CD14-positive monocyte (primary cell): Measurements from ENCODE around the gene PCDHB16. TPM values are rescaled to one million over a fixed set of nuclear protein-coding genes. Genes with fewer than 3 reads are reported as not detected.
"Not testable (repeated sequence)": the region's sequence is repeated elsewhere in the genome, so short reads cannot be mapped to it uniquely, and the experiment has no call there.

Source experiments
- DNase-seq, 3 donors: peaks; one replicate each; pipeline ENCODE4 v3.0.0-alpha.2; 2011 to 2022
- H2AFZ ChIP-seq: 2 replicates; pipeline ENCODE4 v1.6.0; 2012; ENCODE audit warnings: mild to moderate bottlenecking, low read depth, low read length, inconsistent platforms; ENCODE audit not compliant: insufficient read depth, poor library complexity, severe bottlenecking
- H3K27ac ChIP-seq, 2 donors: 1 replicate in 1 of 2; 2 replicates in 1 of 2; pipeline ENCODE4 v1.5.1; 2012 to 2013; ENCODE audit warnings: low read length in 2 of 2, control low read depth in 1 of 2, inconsistent platforms in 1 of 2, low read depth in 1 of 2, mild to moderate bottlenecking in 1 of 2
- H3K27me3 ChIP-seq, 2 donors: one replicate each; pipeline versions ENCODE4 v1.6.0 to v1.6.1; 2011 to 2013; ENCODE audit warnings: low read length in 2 of 2; ENCODE audit not compliant: control insufficient read depth in 2 of 2, insufficient read depth in 2 of 2
- H3K36me3 ChIP-seq, 2 donors: replicated peaks in 1 of 2; 1 replicate in 1 of 2; 2 replicates in 1 of 2; pipeline versions ENCODE4 v1.5.1 to v1.6.1; 2012 to 2013; ENCODE audit warnings: low read length in 2 of 2, control low read depth in 1 of 2, inconsistent platforms in 1 of 2, mild to moderate bottlenecking in 1 of 2; ENCODE audit not compliant: insufficient read depth in 2 of 2, control insufficient read depth in 1 of 2
- H3K4me1 ChIP-seq, 2 donors: 1 replicate in 1 of 2; 2 replicates in 1 of 2; pipeline versions ENCODE4 v1.5.1 to v1.6.1; 2012 to 2013; ENCODE audit warnings: low read length in 2 of 2, control low read depth in 1 of 2, inconsistent platforms in 1 of 2, mild to moderate bottlenecking in 1 of 2, moderate library complexity in 1 of 2; ENCODE audit not compliant: insufficient read depth in 2 of 2, control insufficient read depth in 1 of 2
- H3K4me2 ChIP-seq: replicated peaks from 2 replicates; pipeline ENCODE3; 2012; ENCODE audit warnings: low read length, moderate library complexity, mild to moderate bottlenecking; ENCODE audit not compliant: poor library complexity, severe bottlenecking; ENCODE audit errors: extremely low read depth
- H3K4me3 ChIP-seq, 3 experiments: fragments of 200-600 bp in 1 of 3; sonication (generic) in 1 of 3; replicated peaks in 1 of 3; 1 replicate in 2 of 3; 2 replicates in 1 of 3; pipeline ENCODE4 v1.5.1; 2011 to 2013; ENCODE audit warnings: low read length in 3 of 3, mild to moderate bottlenecking in 3 of 3, control low read depth in 2 of 3, low read depth in 2 of 3, inconsistent platforms in 1 of 3, moderate library complexity in 1 of 3
- H3K79me2 ChIP-seq: 2 replicates; pipeline ENCODE4 v1.6.0; 2012; ENCODE audit warnings: mild to moderate bottlenecking, control low read depth, inconsistent platforms, low read length, moderate library complexity; ENCODE audit not compliant: insufficient read depth
- H3K9ac ChIP-seq: 2 replicates; pipeline ENCODE4 v1.6.0; 2017; ENCODE audit warnings: low read length, mild to moderate bottlenecking; ENCODE audit not compliant: insufficient read depth, poor library complexity, severe bottlenecking
- H3K9me3 ChIP-seq, 2 donors: replicated peaks in 1 of 2; 1 replicate in 1 of 2; 2 replicates in 1 of 2; pipeline versions ENCODE4 v1.5.1 to v1.6.1; 2012 to 2013; ENCODE audit warnings: low read length in 2 of 2, control low read depth in 1 of 2; ENCODE audit not compliant: control insufficient read depth in 1 of 2, insufficient read depth in 1 of 2
- H4K20me1 ChIP-seq: 2 replicates; pipeline ENCODE4 v1.6.0; 2012; ENCODE audit warnings: mild to moderate bottlenecking, low read length, control low read depth, moderate library complexity; ENCODE audit not compliant: insufficient read depth
- H3K27ac Mint-ChIP-seq, 7 donors: one replicate each; pipeline ENCODE4 v1.8.0; 2020; ENCODE audit warnings: mild to moderate bottlenecking in 7 of 7, mixed read lengths in 7 of 7, moderate library complexity in 6 of 7, inconsistent platforms in 2 of 7
- H3K27me3 Mint-ChIP-seq, 3 donors: one replicate each; pipeline ENCODE4 v1.8.0; 2021 to 2022; ENCODE audit warnings: low read depth in 3 of 3, mild to moderate bottlenecking in 3 of 3, mixed read lengths in 3 of 3, moderate library complexity in 3 of 3, inconsistent platforms in 1 of 3
- H3K36me3 Mint-ChIP-seq, 2 donors: one replicate each; pipeline ENCODE4 v1.8.0; 2020; ENCODE audit warnings: mixed read lengths in 2 of 2, inconsistent platforms in 1 of 2, mild to moderate bottlenecking in 1 of 2
- H3K4me1 Mint-ChIP-seq: one replicate; pipeline ENCODE4 v1.8.0; 2020; ENCODE audit warnings: mild to moderate bottlenecking, mixed read lengths
- H3K4me3 Mint-ChIP-seq, 2 donors: one replicate each; pipeline ENCODE4 v1.8.0; 2020; ENCODE audit warnings: mild to moderate bottlenecking in 2 of 2, mixed read lengths in 2 of 2, moderate library complexity in 1 of 2
- H3K9me3 Mint-ChIP-seq, 7 donors: one replicate each; pipeline ENCODE4 v1.8.0; 2020 to 2022; ENCODE audit warnings: mixed read lengths in 7 of 7, mild to moderate bottlenecking in 6 of 7, moderate library complexity in 6 of 7, inconsistent platforms in 2 of 7
- WGBS: methylation state at CpG from one replicate; pipeline ENCODE4 v1.1.5; 2013; ENCODE audit warnings: missing lambda C conversion rate; ENCODE audit not compliant: insufficient coverage; 5-methylcytosine and 5-hydroxymethylcytosine counted together
- intact Hi-C, 2 donors: fragments of 100-400 bp; cut with micrococcal nuclease; formaldehyde crosslinking; loops; one replicate each; pipeline versions ENCODE4 v1.15.0 to v1.15.1; 2023
- polyA plus RNA-seq, 3 donors: library from polyadenylated mRNA; depleted of rRNA in 1 of 3; unstranded in 2 of 3; stranded (reverse) in 1 of 3; fragments of 300-500 nt in 2 of 3; fragments of >200 nt in 1 of 3; fragmentation: Illumina TruSeq in 2 of 3; gene quantifications; 1 replicate in 2 of 3; 2 replicates in 1 of 3; pipeline ENCODE4 v1.2.3, GENCODE V29; 2012 to 2021
- TF ChIP-seq, protein P1 (sequence below): fragments of 200-600 bp; IDR thresholded peaks from one replicate; pipeline ENCODE4 v1.8.0; 2022; ENCODE audit warnings: antibody characterized with exemption, mild to moderate bottlenecking

Gene PCDHB16
- polyA plus RNA-seq, 3 donors, result not detected

- Histone ChIP-seq H3K4me2 (no peak overlapping the region), H2AFZ (no peak overlapping the region), H3K4me3 (no peak overlapping the region), H3K9ac (no peak overlapping the region), H4K20me1 (no peaks in the 10 kb centered on the region), H3K36me3 (no peaks in the 10 kb centered on the region), H3K27ac (no peak overlapping the region), H3K27me3 (peaks cover 8 to 9% of the 10 kb centered on the region in 2 donors), H3K9me3 (peaks cover 47 to 66% of the 10 kb centered on the region in 2 donors), H3K4me1 (no peaks in the 10 kb centered on the region), H3K79me2 (no peaks in the 10 kb centered on the region)
- Mint-ChIP-seq H3K27me3 (peaks cover 2 to 15% (median 10%) of the 10 kb centered on the region in 3 donors), H3K36me3 (peaks cover 0 to 2% of the 10 kb centered on the region in 2 donors), H3K4me1 (no peaks in the 10 kb centered on the region), H3K4me3 (no peak overlapping the region), H3K9me3 (peaks cover 23 to 39% (median 32%) of the 10 kb centered on the region in 7 donors), H3K27ac (no peak overlapping the region)
- WGBS, result no CpG with 5 or more reads among the region's 1 CpG
- DNase-seq, result no peak
- intact Hi-C loops, result no loop called here
- TF ChIP-seq, protein P1, sequence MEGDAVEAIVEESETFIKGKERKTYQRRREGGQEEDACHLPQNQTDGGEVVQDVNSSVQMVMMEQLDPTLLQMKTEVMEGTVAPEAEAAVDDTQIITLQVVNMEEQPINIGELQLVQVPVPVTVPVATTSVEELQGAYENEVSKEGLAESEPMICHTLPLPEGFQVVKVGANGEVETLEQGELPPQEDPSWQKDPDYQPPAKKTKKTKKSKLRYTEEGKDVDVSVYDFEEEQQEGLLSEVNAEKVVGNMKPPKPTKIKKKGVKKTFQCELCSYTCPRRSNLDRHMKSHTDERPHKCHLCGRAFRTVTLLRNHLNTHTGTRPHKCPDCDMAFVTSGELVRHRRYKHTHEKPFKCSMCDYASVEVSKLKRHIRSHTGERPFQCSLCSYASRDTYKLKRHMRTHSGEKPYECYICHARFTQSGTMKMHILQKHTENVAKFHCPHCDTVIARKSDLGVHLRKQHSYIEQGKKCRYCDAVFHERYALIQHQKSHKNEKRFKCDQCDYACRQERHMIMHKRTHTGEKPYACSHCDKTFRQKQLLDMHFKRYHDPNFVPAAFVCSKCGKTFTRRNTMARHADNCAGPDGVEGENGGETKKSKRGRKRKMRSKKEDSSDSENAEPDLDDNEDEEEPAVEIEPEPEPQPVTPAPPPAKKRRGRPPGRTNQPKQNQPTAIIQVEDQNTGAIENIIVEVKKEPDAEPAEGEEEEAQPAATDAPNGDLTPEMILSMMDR, result no peak
These were observed 6.3 kb upstream of the PCDHB16 start for GRCh38 chr5:141175933-141176332.

GRCh38 chr5:141177577-141178191, 4.5 kb upstream of the PCDHB16 start, which contains the start of gene PCDHB8:
TSS of gene PCDHB8 (plus strand) at chr5:141177790. CDS start at chr5:141178035, 245 bp downstream.
- H2AFZ ChIP-seq, H3K27ac Mint-ChIP-seq, H3K4me1 Mint-ChIP-seq, H3K4me2 ChIP-seq, H3K36me3 ChIP-seq, H3K27ac ChIP-seq, H3K36me3 Mint-ChIP-seq, H3K4me3 ChIP-seq, intact Hi-C loops, H4K20me1 ChIP-seq, H3K4me1 ChIP-seq, H3K4me3 Mint-ChIP-seq, H3K9ac ChIP-seq, H3K79me2 ChIP-seq, DNase-seq: not testable (repeated sequence)
- WGBS, result no CpG with 5 or more reads among the region's 18 CpGs
- Mint-ChIP-seq H3K9me3 (peaks cover 18 to 39% (median 38%) of the 10 kb centered on the region in 7 donors), H3K27me3 (peaks cover 2 to 21% (median 10%) of the 10 kb centered on the region in 3 donors)
- H3K27me3 ChIP-seq, result peaks cover 8 to 14% of the 10 kb centered on the region in 2 donors
- H3K9me3 ChIP-seq, result peaks cover 53 to 69% of the 10 kb centered on the region in 2 donors

GRCh38 chr5:141179371-141179770, 2.8 kb upstream of the PCDHB16 start:
- H3K27ac ChIP-seq, H3K4me3 Mint-ChIP-seq, intact Hi-C loops, H3K4me1 Mint-ChIP-seq, H3K4me1 ChIP-seq, H3K36me3 ChIP-seq, H4K20me1 ChIP-seq, H2AFZ ChIP-seq, H3K4me2 ChIP-seq, H3K4me3 ChIP-seq, H3K9ac ChIP-seq, DNase-seq, H3K27ac Mint-ChIP-seq, H3K36me3 Mint-ChIP-seq, H3K79me2 ChIP-seq: not testable (repeated sequence)
- H3K27me3 ChIP-seq, result peaks cover 8 to 16% of the 10 kb centered on the region in 2 donors
- 52% methylated on average over 8 of the region's 39 CpGs for WGBS
- H3K9me3 ChIP-seq, result peaks cover 46 to 65% of the 10 kb centered on the region in 2 donors
- Mint-ChIP-seq H3K9me3 (peaks cover 14 to 35% (median 32%) of the 10 kb centered on the region in 7 donors), H3K27me3 (peaks cover 2 to 25% (median 9%) of the 10 kb centered on the region in 3 donors)

DNA sequence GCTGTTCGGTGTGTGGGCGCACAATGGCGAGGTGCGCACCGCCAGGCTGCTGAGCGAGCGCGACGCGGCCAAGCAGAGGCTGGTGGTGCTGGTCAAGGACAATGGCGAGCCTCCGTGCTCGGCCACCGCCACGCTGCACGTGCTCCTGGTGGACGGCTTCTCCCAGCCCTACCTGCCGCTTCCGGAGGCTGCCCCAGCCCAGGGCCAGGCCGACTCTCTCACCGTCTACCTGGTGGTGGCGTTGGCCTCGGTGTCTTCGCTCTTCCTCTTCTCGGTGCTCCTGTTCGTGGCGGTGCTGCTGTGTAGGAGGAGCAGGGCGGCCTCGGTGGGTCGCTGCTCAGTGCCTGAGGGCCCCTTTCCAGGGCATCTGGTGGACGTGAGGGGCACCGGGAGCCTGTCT, 2.3 kb upstream of the PCDHB16 start:
- H3K27ac ChIP-seq, H3K9ac ChIP-seq, H3K36me3 Mint-ChIP-seq, H3K36me3 ChIP-seq, H3K4me1 Mint-ChIP-seq, H3K79me2 ChIP-seq, H3K4me3 Mint-ChIP-seq, H3K27ac Mint-ChIP-seq, H3K4me1 ChIP-seq, intact Hi-C loops, H4K20me1 ChIP-seq, DNase-seq, H2AFZ ChIP-seq, H3K4me3 ChIP-seq, H3K4me2 ChIP-seq: not testable (repeated sequence)
- Mint-ChIP-seq H3K9me3 (peaks cover 14 to 38% (median 31%) of the 10 kb centered on the region in 7 donors), H3K27me3 (peaks cover 4 to 28% (median 12%) of the 10 kb centered on the region in 3 donors)
- 34% methylated on average over 16 of the region's 32 CpGs for WGBS
- H3K27me3 ChIP-seq, result peaks cover 8 to 20% of the 10 kb centered on the region in 2 donors
- H3K9me3 ChIP-seq, result peaks cover 45 to 60% of the 10 kb centered on the region in 2 donors
